Endothelial cell (in vitro differentiated cells): Measurements from ENCODE around the gene ADTRP. TPM values are rescaled to one million over a fixed set of nuclear protein-coding genes. Genes with fewer than 3 reads are reported as not detected.

Experiments
- DNase-seq: peaks from one replicate; pipeline ENCODE4 v3.0.0; 2021; ENCODE audit warnings: low spot score
- H3K27ac Mint-ChIP-seq: one replicate; pipeline ENCODE4 v1.8.0; 2021; ENCODE audit warnings: mixed read lengths, inconsistent platforms; ENCODE audit not compliant: unreplicated experiment
- H3K27me3 Mint-ChIP-seq: one replicate; pipeline ENCODE4 v1.8.0; 2021; ENCODE audit warnings: mild to moderate bottlenecking, moderate library complexity, mixed read lengths, inconsistent platforms; ENCODE audit not compliant: unreplicated experiment
- H3K36me3 Mint-ChIP-seq: one replicate; pipeline ENCODE4 v1.8.0; 2021; ENCODE audit warnings: mild to moderate bottlenecking, low read depth, mixed read lengths, inconsistent platforms; ENCODE audit not compliant: unreplicated experiment
- H3K4me1 Mint-ChIP-seq: one replicate; pipeline ENCODE4 v1.8.0; 2021; ENCODE audit warnings: mild to moderate bottlenecking, mixed read lengths, inconsistent platforms; ENCODE audit not compliant: unreplicated experiment
- H3K4me3 Mint-ChIP-seq: one replicate; pipeline ENCODE4 v1.8.0; 2021; ENCODE audit warnings: mild to moderate bottlenecking, mixed read lengths, inconsistent platforms; ENCODE audit not compliant: unreplicated experiment
- H3K9me3 Mint-ChIP-seq: one replicate; pipeline ENCODE4 v1.8.0; 2021; ENCODE audit warnings: mixed read lengths, inconsistent platforms; ENCODE audit not compliant: unreplicated experiment
- CTCF ChIP-seq: fragments of 200-600 bp; sonication (generic); IDR thresholded peaks from one replicate; pipeline ENCODE4 v1.5.0; 2021; ENCODE audit warnings: antibody characterized with exemption; ENCODE audit not compliant: unreplicated experiment
- total RNA-seq: library from RNA; stranded (reverse); fragmentation: NEBNext Ultra II Directional; extraction: Animal tissue kit (Norgen Biotek cat#: 25700); gene quantifications from one replicate; pipeline ENCODE4 v1.2.1, GENCODE V29; 2021; ENCODE audit not compliant: unreplicated experiment

Gene ADTRP
- total RNA-seq, 1 donor from 2014 or later = not detected

DNA sequence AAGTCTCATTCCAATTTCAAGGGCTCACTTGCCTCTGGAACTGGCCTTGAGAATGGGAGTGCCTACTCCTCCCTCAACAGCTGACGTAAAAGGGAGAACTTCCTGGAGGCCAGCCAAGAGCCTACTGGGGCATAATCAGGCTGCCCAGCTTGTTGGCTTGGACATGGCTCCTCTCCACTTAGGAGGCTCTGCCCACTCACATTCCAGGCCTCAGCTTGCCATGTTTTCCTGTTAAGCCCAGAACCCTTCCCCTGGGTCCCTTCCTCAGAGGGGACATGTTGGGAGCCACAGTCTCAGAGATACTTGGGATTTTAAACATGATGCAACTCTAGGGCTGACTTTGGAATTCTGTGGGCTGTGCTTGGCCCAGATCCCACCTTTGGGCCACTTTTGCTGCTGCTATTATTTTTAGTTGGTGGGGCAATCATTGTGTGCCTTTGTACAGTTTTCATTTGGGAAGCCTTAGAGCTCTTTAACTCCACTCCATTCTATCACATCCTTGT is 31.5 kb upstream of the ADTRP start:
- no peak for DNase-seq
- Mint-ChIP-seq H3K36me3 (no peaks in the 10 kb centered on the region), H3K27me3 (no peaks in the 10 kb centered on the region), H3K4me1 (no peaks in the 10 kb centered on the region), H3K9me3 (no peaks in the 10 kb centered on the region), H3K27ac (no peak overlapping the region), H3K4me3 (no peak overlapping the region)
- TF ChIP-seq CTCF = no peak

- H3K9me3 Mint-ChIP-seq = no peaks in the 10 kb centered on the region
- DNase-seq = no peak
- no peaks in the 10 kb centered on the region for H3K36me3 Mint-ChIP-seq
Observed at GRCh38 chr6:11808054-11808453, 29.5 kb upstream of the ADTRP start.

GRCh38 chr6:11806561-11807317 is 28.1 kb upstream of the ADTRP start:
- no peak for DNase-seq
- H3K4me3 Mint-ChIP-seq = no peak overlapping the region
- H3K27me3 Mint-ChIP-seq = no peaks in the 10 kb centered on the region
- H3K4me1 Mint-ChIP-seq = no peaks in the 10 kb centered on the region
- no peak for TF ChIP-seq CTCF
- no peaks in the 10 kb centered on the region for H3K9me3 Mint-ChIP-seq
- H3K36me3 Mint-ChIP-seq = no peaks in the 10 kb centered on the region
- H3K27ac Mint-ChIP-seq = no peak overlapping the region

More at GRCh38 chr6:11808054-11808453, 29.5 kb upstream of the ADTRP start:
- H3K4me1 Mint-ChIP-seq = no peaks in the 10 kb centered on the region
- TF ChIP-seq CTCF = no peak
- no peaks in the 10 kb centered on the region for H3K27me3 Mint-ChIP-seq
- no peak overlapping the region for H3K4me3 Mint-ChIP-seq
- no peak overlapping the region for H3K27ac Mint-ChIP-seq

GRCh38 chr6:11805259-11806053 is 26.9 kb upstream of the ADTRP start:
- TF ChIP-seq CTCF = no peak
- H3K4me3 Mint-ChIP-seq = no peak overlapping the region
- no peak for DNase-seq
- H3K27me3 Mint-ChIP-seq = no peaks in the 10 kb centered on the region
- no peaks in the 10 kb centered on the region for H3K9me3 Mint-ChIP-seq
- H3K4me1 Mint-ChIP-seq = no peaks in the 10 kb centered on the region
- no peak overlapping the region for H3K27ac Mint-ChIP-seq
- no peaks in the 10 kb centered on the region for H3K36me3 Mint-ChIP-seq

GRCh38 chr6:11804701-11805100 is 26.1 kb upstream of the ADTRP start:
- no peak for TF ChIP-seq CTCF
- Mint-ChIP-seq H3K27ac (no peak overlapping the region), H3K4me1 (no peaks in the 10 kb centered on the region), H3K27me3 (no peaks in the 10 kb centered on the region), H3K4me3 (no peak overlapping the region), H3K36me3 (no peaks in the 10 kb centered on the region), H3K9me3 (no peaks in the 10 kb centered on the region)
- no peak for DNase-seq
